Measurements from ENCODE around the gene SLC13A1.

- TF ChIP-seq, protein P1, sequence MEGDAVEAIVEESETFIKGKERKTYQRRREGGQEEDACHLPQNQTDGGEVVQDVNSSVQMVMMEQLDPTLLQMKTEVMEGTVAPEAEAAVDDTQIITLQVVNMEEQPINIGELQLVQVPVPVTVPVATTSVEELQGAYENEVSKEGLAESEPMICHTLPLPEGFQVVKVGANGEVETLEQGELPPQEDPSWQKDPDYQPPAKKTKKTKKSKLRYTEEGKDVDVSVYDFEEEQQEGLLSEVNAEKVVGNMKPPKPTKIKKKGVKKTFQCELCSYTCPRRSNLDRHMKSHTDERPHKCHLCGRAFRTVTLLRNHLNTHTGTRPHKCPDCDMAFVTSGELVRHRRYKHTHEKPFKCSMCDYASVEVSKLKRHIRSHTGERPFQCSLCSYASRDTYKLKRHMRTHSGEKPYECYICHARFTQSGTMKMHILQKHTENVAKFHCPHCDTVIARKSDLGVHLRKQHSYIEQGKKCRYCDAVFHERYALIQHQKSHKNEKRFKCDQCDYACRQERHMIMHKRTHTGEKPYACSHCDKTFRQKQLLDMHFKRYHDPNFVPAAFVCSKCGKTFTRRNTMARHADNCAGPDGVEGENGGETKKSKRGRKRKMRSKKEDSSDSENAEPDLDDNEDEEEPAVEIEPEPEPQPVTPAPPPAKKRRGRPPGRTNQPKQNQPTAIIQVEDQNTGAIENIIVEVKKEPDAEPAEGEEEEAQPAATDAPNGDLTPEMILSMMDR (IDR thresholded peaks at IDR 0.05): peak in 2 of 5 experiments; percentile 7 to 10
- TF ChIP-seq POLR2A (IDR thresholded peaks at IDR 0.05): no peak
Observed at GRCh38 chr7:123208793-123209192, 9.0 kb upstream of the SLC13A1 start.

Measured in tibial nerve (tissue), 3 donors.